Ishikawa (cell line): ENCODE data around the gene DENND1A.

Source experiments
- CEBPB ChIP-seq: IDR thresholded peaks from 2 replicates; pipeline ENCODE4 v1.6.1; 2012
- EGR1 ChIP-seq: IDR thresholded peaks from 2 replicates; pipeline ENCODE4 v1.6.1; 2012
- EP300 ChIP-seq: IDR thresholded peaks from 2 replicates; pipeline ENCODE4 v1.6.1; 2012; ENCODE audit warnings: borderline replicate concordance
- MAX ChIP-seq: IDR thresholded peaks from 2 replicates; pipeline ENCODE4 v1.6.1; 2012
- NFIC ChIP-seq: IDR thresholded peaks from 2 replicates; pipeline ENCODE4 v1.6.1; 2012

- TF ChIP-seq CEBPB (no peak), EGR1 (no peak), NFIC (no peak), EP300 (no peak), MAX (no peak)
Observed at GRCh38 chr9:123676869-123677268, 253.1 kb downstream of the DENND1A start.
